Liver (tissue), 3 donors: ENCODE results near the gene CDH13.

Experiments
- CTCF ChIP-seq: fragments of 150-350 bp; IDR thresholded peaks from 2 replicates; pipeline ENCODE4 v1.5.1; 2017; ENCODE audit warnings: improper control_type of control experiment, low read depth, low read length; ENCODE audit not compliant: missing input control
- JUND ChIP-seq, 2 donors: IDR thresholded peaks; 2 replicates each; pipeline ENCODE4 v1.6.1; 2016; ENCODE audit warnings: antibody characterized with exemption in 2 of 2
- NR2F2 ChIP-seq: IDR thresholded peaks from 2 replicates; pipeline ENCODE4 v1.6.1; 2016; ENCODE audit warnings: antibody characterized with exemption
- RXRA ChIP-seq, 2 donors: IDR thresholded peaks; 2 replicates each; pipeline ENCODE4 v1.6.1; 2017 to 2018; ENCODE audit warnings: antibody characterized with exemption in 2 of 2, mild to moderate bottlenecking in 1 of 2
- TAF1 ChIP-seq: conservative IDR thresholded peaks from 2 replicates; pipeline ENCODE4 v1.6.1; 2016; ENCODE audit warnings: antibody characterized with exemption, mild to moderate bottlenecking
- ZBTB33 ChIP-seq: IDR thresholded peaks from 2 replicates; pipeline ENCODE4 v1.6.1; 2016; ENCODE audit warnings: antibody characterized with exemption
- donor health status: healthy.
- donor health status: healthy.

GRCh38 chr16:83830769-83831455 lies 1204.1 kb downstream of the CDH13 start:
- no peak for TF ChIP-seq CTCF
- no peak for TF ChIP-seq NR2F2
- TF ChIP-seq ZBTB33: no peak
- no peak for TF ChIP-seq TAF1
- no peak for TF ChIP-seq RXRA (IDR thresholded peaks at IDR 0.05)
- TF ChIP-seq JUND (IDR thresholded peaks at IDR 0.05): no peak
